ENCODE results near the gene P2RX2. TPM values are rescaled to one million over a fixed set of nuclear protein-coding genes. Genes with fewer than 3 reads are reported as not detected.
"Not testable (repeated sequence)": the region's sequence is repeated elsewhere in the genome, so short reads cannot be mapped to it uniquely, and the experiment has no call there.

P2RX2 gene
- total RNA-seq, 1 experiment from 2014 or later, result not detected

DNA sequence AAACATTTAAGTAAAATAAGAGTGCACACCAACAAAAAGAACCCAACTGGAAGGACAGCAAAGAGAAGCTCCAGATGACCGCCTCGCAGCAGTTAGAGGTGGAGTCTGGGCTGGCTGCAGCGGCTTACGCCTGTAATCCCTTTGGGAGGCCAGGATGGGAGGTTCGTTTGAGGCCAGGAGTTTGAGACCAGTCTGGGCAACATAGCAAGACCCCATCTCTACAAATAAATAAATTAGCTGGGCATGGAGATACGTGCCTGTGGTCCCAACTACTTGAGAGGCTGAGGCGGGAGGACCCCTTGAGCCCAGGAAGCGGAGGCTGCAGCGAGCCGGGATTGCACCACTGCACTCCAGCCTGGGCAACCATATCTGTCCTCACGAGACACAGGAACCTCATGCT is 23.4 kb upstream of the P2RX2 start:
- H3K79me2 ChIP-seq (ENCODE audit: low read length), result no peaks in the 10 kb centered on the region
- H3K27ac ChIP-seq (ENCODE audit: low read length), result no peak overlapping the region
- H3K9me2 ChIP-seq (replicated peaks; ENCODE audit: insufficient read depth, low read length), result no peaks in the 10 kb centered on the region
- no peaks in the 10 kb centered on the region for H4K20me1 ChIP-seq (ENCODE audit: insufficient read depth, low read depth, low read length)
- H3K9me3 ChIP-seq (ENCODE audit: low read length), result no peaks in the 10 kb centered on the region
- H2AFZ ChIP-seq (ENCODE audit: low read length), result no peak overlapping the region
- no peaks in the 10 kb centered on the region for H3K36me3 ChIP-seq (ENCODE audit: insufficient read depth, low read length)
- DNase-seq, result no peak
- H3K27me3 ChIP-seq (ENCODE audit: low read length), result no peaks in the 10 kb centered on the region
- H3K4me2 ChIP-seq (ENCODE audit: low read depth, low read length, poor library complexity, severe bottlenecking), result no peak overlapping the region
- H3K9ac ChIP-seq (ENCODE audit: low read length), result no peak overlapping the region
- H3K4me1 ChIP-seq (ENCODE audit: low read length), result peaks cover 19% of the 10 kb centered on the region
- no peak overlapping the region for H3K4me3 ChIP-seq (ENCODE audit: low read length)

DNA sequence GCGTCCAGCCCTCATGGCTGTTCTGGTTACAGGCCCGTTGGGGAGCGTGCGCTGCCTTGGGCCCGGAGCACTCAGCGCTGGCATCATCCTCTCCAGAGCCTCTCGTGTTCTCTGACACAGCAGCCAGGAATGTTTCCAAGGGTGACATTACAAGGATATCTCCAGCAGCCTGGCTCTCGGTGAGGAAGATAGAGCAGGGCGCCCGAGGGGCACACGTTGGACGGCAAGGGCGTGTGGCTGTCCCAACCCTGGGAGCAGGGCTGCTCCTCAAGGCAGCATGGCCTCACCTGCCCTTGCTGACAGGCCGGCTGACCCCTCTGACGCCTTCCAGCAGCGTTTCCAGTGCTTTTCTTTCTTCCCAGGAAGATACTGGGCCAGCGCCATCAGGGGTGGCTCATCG is 22.6 kb upstream of the P2RX2 start:
- Histone ChIP-seq H3K79me2 (ENCODE audit: low read length) (no peaks in the 10 kb centered on the region), H3K27ac (ENCODE audit: low read length) (no peak overlapping the region), H4K20me1 (ENCODE audit: insufficient read depth, low read depth, low read length) (no peaks in the 10 kb centered on the region), H2AFZ (ENCODE audit: low read length) (no peak overlapping the region), H3K4me2 (ENCODE audit: low read depth, low read length, poor library complexity, severe bottlenecking) (no peak overlapping the region), H3K4me3 (ENCODE audit: low read length) (no peak overlapping the region), H3K27me3 (ENCODE audit: low read length) (no peaks in the 10 kb centered on the region), H3K36me3 (ENCODE audit: insufficient read depth, low read length) (no peaks in the 10 kb centered on the region), H3K9me3 (ENCODE audit: low read length) (no peaks in the 10 kb centered on the region), H3K9me2 (replicated peaks; ENCODE audit: insufficient read depth, low read length) (no peaks in the 10 kb centered on the region), H3K9ac (ENCODE audit: low read length) (no peak overlapping the region), H3K4me1 (ENCODE audit: low read length) (peaks cover 24% of the 10 kb centered on the region)
- DNase-seq, result no peak

GRCh38 chr12:132597333-132598316 is 21.0 kb upstream of the P2RX2 start:
- H3K9ac ChIP-seq (ENCODE audit: low read length), result peak overlapping the region; percentile 68
- peak overlapping the region; percentile 37; the same call in 1 of the 2 replicates for H2AFZ ChIP-seq (ENCODE audit: low read length)
- no peaks in the 10 kb centered on the region for H4K20me1 ChIP-seq (ENCODE audit: insufficient read depth, low read depth, low read length)
- H3K36me3 ChIP-seq (ENCODE audit: insufficient read depth, low read length), result no peaks in the 10 kb centered on the region
- peak overlapping the region; percentile 67 for H3K4me3 ChIP-seq (ENCODE audit: low read length)
- H3K9me2 ChIP-seq (replicated peaks; ENCODE audit: insufficient read depth, low read length), result no peaks in the 10 kb centered on the region
- no peak overlapping the region for H3K27ac ChIP-seq (ENCODE audit: low read length)
- no peaks in the 10 kb centered on the region for H3K79me2 ChIP-seq (ENCODE audit: low read length)
- no peaks in the 10 kb centered on the region for H3K27me3 ChIP-seq (ENCODE audit: low read length)
- peak; percentile 86 for DNase-seq
- peak overlapping the region; percentile 80 for H3K4me2 ChIP-seq (ENCODE audit: low read depth, low read length, poor library complexity, severe bottlenecking)
- H3K9me3 ChIP-seq (ENCODE audit: low read length), result no peaks in the 10 kb centered on the region
- H3K4me1 ChIP-seq (ENCODE audit: low read length), result peaks cover 28% of the 10 kb centered on the region

DNA sequence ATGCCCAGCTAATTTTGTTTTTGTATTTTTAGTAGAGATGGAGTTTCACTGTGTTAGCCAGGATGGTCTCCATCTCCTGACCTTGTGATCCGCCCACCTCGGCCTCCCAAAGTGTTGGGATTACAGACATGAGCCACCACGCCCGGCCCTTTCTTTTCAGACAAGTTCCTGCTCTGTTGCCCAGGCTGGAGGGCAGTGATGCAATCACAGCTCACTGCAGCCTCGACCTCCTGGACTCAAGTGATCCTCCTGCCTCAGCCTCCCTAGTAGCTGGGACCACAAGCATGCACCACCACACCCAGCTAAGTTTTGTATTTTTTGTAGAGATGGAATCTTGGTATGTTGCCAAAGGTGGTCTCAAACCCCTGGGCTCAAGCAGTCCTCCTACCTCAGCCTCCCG is 19.1 kb upstream of the P2RX2 start:
- not testable (repeated sequence) for H2AFZ ChIP-seq (ENCODE audit: low read length); H3K9ac ChIP-seq (ENCODE audit: low read length); DNase-seq; H3K4me3 ChIP-seq (ENCODE audit: low read length); H4K20me1 ChIP-seq (ENCODE audit: insufficient read depth, low read depth, low read length); H3K9me3 ChIP-seq (ENCODE audit: low read length); H3K4me2 ChIP-seq (ENCODE audit: low read depth, low read length, poor library complexity, severe bottlenecking); H3K27ac ChIP-seq (ENCODE audit: low read length); H3K36me3 ChIP-seq (ENCODE audit: insufficient read depth, low read length); H3K27me3 ChIP-seq (ENCODE audit: low read length); H3K79me2 ChIP-seq (ENCODE audit: low read length); H3K9me2 ChIP-seq (replicated peaks; ENCODE audit: insufficient read depth, low read length)
- peaks cover 23% of the 10 kb centered on the region for H3K4me1 ChIP-seq (ENCODE audit: low read length)

DNA sequence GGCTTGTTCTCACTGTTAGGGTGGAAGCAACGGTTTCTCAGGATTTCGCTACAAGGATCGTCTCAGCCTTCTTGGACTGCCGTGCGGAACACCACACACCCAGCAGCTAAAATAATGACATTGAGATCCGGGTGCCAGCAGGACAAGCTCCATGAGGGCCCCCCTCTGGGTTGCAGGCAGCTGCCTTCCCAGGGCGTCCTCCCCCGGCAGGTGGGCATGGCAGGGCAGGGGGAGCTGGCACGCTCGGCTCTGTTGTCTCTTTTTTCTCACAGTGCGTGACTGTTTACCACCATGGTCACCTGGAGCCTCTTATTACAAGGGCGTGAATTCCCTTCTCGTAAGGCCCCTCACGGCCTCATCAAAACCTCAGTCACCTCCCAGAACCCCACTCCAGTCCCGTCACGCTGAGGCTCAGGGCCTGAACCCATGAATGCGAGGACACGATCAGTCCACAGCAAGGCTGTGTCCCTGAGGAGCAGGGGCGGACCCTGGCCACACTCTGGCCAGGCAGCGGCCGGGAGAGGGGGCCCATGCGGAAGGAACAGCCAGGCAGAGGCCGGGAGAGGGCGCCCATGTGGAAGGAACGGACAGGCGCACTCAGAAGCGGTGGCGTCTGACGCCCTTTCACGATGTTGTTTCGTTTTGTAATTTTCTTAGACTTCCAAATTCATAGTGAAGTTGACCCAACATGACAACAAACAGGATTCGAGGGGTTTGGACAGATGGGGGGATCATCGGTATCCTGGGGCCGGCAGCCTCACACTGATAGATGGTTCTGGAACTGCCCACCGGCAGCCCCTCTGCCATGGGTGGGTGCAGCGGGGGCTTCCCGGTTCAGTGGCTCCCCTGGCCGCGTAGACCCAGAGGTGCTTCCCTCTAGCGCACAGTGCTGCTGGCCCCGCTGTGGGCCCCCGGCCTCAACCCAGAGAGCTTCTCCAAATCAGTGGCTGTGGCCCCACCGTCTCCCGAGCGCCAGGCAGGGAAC is 18.2 kb upstream of the P2RX2 start:
- H3K9ac ChIP-seq (ENCODE audit: low read length), result peak overlapping the region; percentile 56

GRCh38 chr12:132601171-132601883 is 17.2 kb upstream of the P2RX2 start:
- H3K9ac ChIP-seq (ENCODE audit: low read length), result peak overlapping the region; percentile 56
- peaks cover 23% of the 10 kb centered on the region for H3K4me1 ChIP-seq (ENCODE audit: low read length)
- no peaks in the 10 kb centered on the region for H3K36me3 ChIP-seq (ENCODE audit: insufficient read depth, low read length)
- H3K9me2 ChIP-seq (replicated peaks; ENCODE audit: insufficient read depth, low read length), result no peaks in the 10 kb centered on the region
- peak overlapping the region; percentile 67 for H3K4me2 ChIP-seq (ENCODE audit: low read depth, low read length, poor library complexity, severe bottlenecking)
- no peaks in the 10 kb centered on the region for H4K20me1 ChIP-seq (ENCODE audit: insufficient read depth, low read depth, low read length)
- no peaks in the 10 kb centered on the region for H3K79me2 ChIP-seq (ENCODE audit: low read length)
- H3K4me3 ChIP-seq (ENCODE audit: low read length), result peak overlapping the region; percentile 61; the same call in 1 of the 2 replicates
- H3K27ac ChIP-seq (ENCODE audit: low read length), result no peak overlapping the region
- no peak for DNase-seq
- peak overlapping the region; percentile 54; the same call in 1 of the 2 replicates for H2AFZ ChIP-seq (ENCODE audit: low read length)
- no peaks in the 10 kb centered on the region for H3K27me3 ChIP-seq (ENCODE audit: low read length)
- H3K9me3 ChIP-seq (ENCODE audit: low read length), result no peaks in the 10 kb centered on the region

More for the DNA sequence above, 18.2 kb upstream of the P2RX2 start:
- Histone ChIP-seq H3K27me3 (ENCODE audit: low read length) (no peaks in the 10 kb centered on the region), H2AFZ (ENCODE audit: low read length) (peak overlapping the region; percentile 54; the same call in 1 of the 2 replicates), H3K79me2 (ENCODE audit: low read length) (no peaks in the 10 kb centered on the region), H3K4me3 (ENCODE audit: low read length) (peak overlapping the region; percentile 61), H3K9me3 (ENCODE audit: low read length) (no peaks in the 10 kb centered on the region), H4K20me1 (ENCODE audit: insufficient read depth, low read depth, low read length) (no peaks in the 10 kb centered on the region), H3K4me2 (ENCODE audit: low read depth, low read length, poor library complexity, severe bottlenecking) (peak overlapping the region; percentile 67), H3K27ac (ENCODE audit: low read length) (no peak overlapping the region), H3K36me3 (ENCODE audit: insufficient read depth, low read length) (no peaks in the 10 kb centered on the region), H3K9me2 (replicated peaks; ENCODE audit: insufficient read depth, low read length) (no peaks in the 10 kb centered on the region), H3K4me1 (ENCODE audit: low read length) (peaks cover 23% of the 10 kb centered on the region)
- peak; percentile 74 for DNase-seq

- H3K36me3 ChIP-seq (ENCODE audit: insufficient read depth, low read length), result no peaks in the 10 kb centered on the region
- H3K9me2 ChIP-seq (replicated peaks; ENCODE audit: insufficient read depth, low read length), result no peaks in the 10 kb centered on the region
- no peak overlapping the region for H3K27ac ChIP-seq (ENCODE audit: low read length)
- H3K4me2 ChIP-seq (ENCODE audit: low read depth, low read length, poor library complexity, severe bottlenecking), result no peak overlapping the region
- no peaks in the 10 kb centered on the region for H3K9me3 ChIP-seq (ENCODE audit: low read length)
- H3K79me2 ChIP-seq (ENCODE audit: low read length), result no peaks in the 10 kb centered on the region
- H3K9ac ChIP-seq (ENCODE audit: low read length), result no peak overlapping the region
- no peak overlapping the region for H3K4me3 ChIP-seq (ENCODE audit: low read length)
- no peaks in the 10 kb centered on the region for H4K20me1 ChIP-seq (ENCODE audit: insufficient read depth, low read depth, low read length)
- H3K27me3 ChIP-seq (ENCODE audit: low read length), result no peaks in the 10 kb centered on the region
- no peak overlapping the region for H2AFZ ChIP-seq (ENCODE audit: low read length)
- DNase-seq, result no peak
- peaks cover 16% of the 10 kb centered on the region for H3K4me1 ChIP-seq (ENCODE audit: low read length)
Measured at GRCh38 chr12:132602572-132603239, 15.9 kb upstream of the P2RX2 start.
